RWPE1 (cell line): ENCODE results near the gene DOCK3.

Experiments used
- CTCF ChIA-PET: fragments of 350-600 bp; sonication (Branson Sonifier 250); formaldehyde crosslinking; extraction: SDS; loops from one replicate; lab custom pipeline; 2021; lab: Yijun Ruan, JAX
- POLR2A ChIA-PET: fragments of 400-600 bp; formaldehyde crosslinking; extraction: SDS; loops from one replicate; lab custom pipeline; 2020; ENCODE audit warnings: antibody characterized with exemption; ENCODE audit not compliant: low non-redundant PET; lab: Yijun Ruan, JAX
- DNase-seq: peaks from one replicate; pipeline ENCODE4 v3.0.0; 2012; ENCODE audit warnings: low spot score
- H3K27ac ChIP-seq: fragments of 450-650 bp; 2 replicates; pipeline ENCODE4 v1.5.1; 2017
- CTCF ChIP-seq: fragments of 450-650 bp; conservative IDR thresholded peaks from 2 replicates; pipeline ENCODE4 v1.5.1; 2017; ENCODE audit warnings: low read depth, mild to moderate bottlenecking

DOCK3 gene

GRCh38 chr3:50674349-50675178 lies at the start of gene DOCK3:
Gene DOCK3, plus strand, starts transcription at chr3:50674927. Its CDS starts 337 bp downstream, at chr3:50675264.
- ChIA-PET POLR2A (interaction anchor here (0.5 kb wide), 1 partner anchor 24 kb away, joined by 4 read pairs; no protein-coding TSS in a partner anchor), CTCF (no interaction called here)
- no peak for TF ChIP-seq CTCF
- DNase-seq: peak; percentile 57
- no peak within 1 kb of the TSS for H3K27ac ChIP-seq

GRCh38 chr3:50625231-50626182 lies 49.2 kb upstream of the DOCK3 start:
- no peak for TF ChIP-seq CTCF
- H3K27ac ChIP-seq: peak overlapping the region; percentile 81
- CTCF ChIA-PET: no interaction called here
- POLR2A ChIA-PET: no interaction called here
- DNase-seq: no peak

GRCh38 chr3:50626401-50626800 lies 48.3 kb upstream of the DOCK3 start:
- H3K27ac ChIP-seq: peak overlapping the region; percentile 81

GRCh38 chr3:50627407-50628051 lies 47.2 kb upstream of the DOCK3 start:
- POLR2A ChIA-PET: no interaction called here
- CTCF ChIA-PET: interaction anchor here (0.9 kb wide), 1 partner anchor 8 kb away, joined by 4 read pairs; no protein-coding TSS in a partner anchor
- DNase-seq: peak; percentile 73
- TF ChIP-seq CTCF: no peak
- H3K27ac ChIP-seq: peak overlapping the region; percentile 81

More at GRCh38 chr3:50626401-50626800, 48.3 kb upstream of the DOCK3 start:
- no peak for TF ChIP-seq CTCF
- DNase-seq: no peak
- POLR2A ChIA-PET: no interaction called here
- CTCF ChIA-PET: interaction anchor here (0.6 kb wide), 1 partner anchor 746 kb away, joined by 3 read pairs; no protein-coding TSS in a partner anchor

- CTCF ChIA-PET: no interaction called here
- DNase-seq: no peak
- TF ChIP-seq CTCF: no peak
- POLR2A ChIA-PET: no interaction called here
- H3K27ac ChIP-seq: peak overlapping the region; percentile 81
These were observed 46.1 kb upstream of the DOCK3 start for GRCh38 chr3:50628601-50629000.

GRCh38 chr3:50630394-50630793 lies 44.3 kb upstream of the DOCK3 start:
- POLR2A ChIA-PET: no interaction called here
- no peak for DNase-seq
- H3K27ac ChIP-seq: peak overlapping the region; percentile 81
- CTCF ChIA-PET: no interaction called here
- no peak for TF ChIP-seq CTCF
